Omental fat pad (tissue), 4 donors: ENCODE data around the gene PLXDC2. TPM values are rescaled to one million over a fixed set of nuclear protein-coding genes. Genes with fewer than 3 reads are reported as not detected.
A peak's percentile ranks its signal among the peaks of the same experiment; 100 is the strongest.

Experiments used
- ATAC-seq: fragments of 150-250 bp; one replicate; pipeline ENCODE4 v1.9.1; 2016; ENCODE audit warnings: mild to moderate bottlenecking, moderate library complexity; ENCODE audit not compliant: low FRiP score
- DNase-seq: peaks from one replicate; pipeline ENCODE4 v3.0.0-alpha.2; 2019; ENCODE audit warnings: low spot score
- total RNA-seq, 4 donors: library from RNA; depleted of rRNA; stranded (reverse); fragments of >200 nt; gene quantifications; one replicate each; pipeline ENCODE4 v1.1.0, GENCODE V29; 2016
- TF ChIP-seq, protein P1 (sequence below), 3 donors: fragments of 450-650 bp; IDR thresholded peaks; one replicate each; pipeline ENCODE4 v1.5.1; 2016 to 2017; ENCODE audit warnings: antibody characterized with exemption in 3 of 3, mild to moderate bottlenecking in 3 of 3, moderate library complexity in 2 of 3

PLXDC2 gene
- total RNA-seq, 4 donors from 2014 or later = 54.0 to 79.9 (median 65.9) TPM

DNA sequence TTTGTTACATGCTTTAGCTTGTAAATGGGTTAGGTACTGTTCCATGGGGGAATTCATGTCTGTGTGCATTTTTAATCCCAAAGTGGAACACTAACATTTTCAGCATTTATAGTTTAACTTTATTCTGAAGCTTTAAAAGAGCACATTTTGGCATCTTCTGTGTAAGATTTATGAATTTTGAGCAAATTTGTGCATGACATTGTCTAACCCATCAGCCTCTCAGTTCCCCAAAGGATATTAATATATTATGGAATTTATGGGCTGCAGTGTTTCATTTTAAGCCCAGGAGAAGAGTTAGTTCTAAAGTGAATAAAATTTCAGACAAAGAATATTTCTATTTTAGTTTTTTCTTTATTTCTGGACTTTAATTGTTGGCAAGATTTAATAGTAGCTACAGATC, 421.4 kb downstream of the PLXDC2 start:
- no peak for ATAC-seq
- TF ChIP-seq, protein P1, sequence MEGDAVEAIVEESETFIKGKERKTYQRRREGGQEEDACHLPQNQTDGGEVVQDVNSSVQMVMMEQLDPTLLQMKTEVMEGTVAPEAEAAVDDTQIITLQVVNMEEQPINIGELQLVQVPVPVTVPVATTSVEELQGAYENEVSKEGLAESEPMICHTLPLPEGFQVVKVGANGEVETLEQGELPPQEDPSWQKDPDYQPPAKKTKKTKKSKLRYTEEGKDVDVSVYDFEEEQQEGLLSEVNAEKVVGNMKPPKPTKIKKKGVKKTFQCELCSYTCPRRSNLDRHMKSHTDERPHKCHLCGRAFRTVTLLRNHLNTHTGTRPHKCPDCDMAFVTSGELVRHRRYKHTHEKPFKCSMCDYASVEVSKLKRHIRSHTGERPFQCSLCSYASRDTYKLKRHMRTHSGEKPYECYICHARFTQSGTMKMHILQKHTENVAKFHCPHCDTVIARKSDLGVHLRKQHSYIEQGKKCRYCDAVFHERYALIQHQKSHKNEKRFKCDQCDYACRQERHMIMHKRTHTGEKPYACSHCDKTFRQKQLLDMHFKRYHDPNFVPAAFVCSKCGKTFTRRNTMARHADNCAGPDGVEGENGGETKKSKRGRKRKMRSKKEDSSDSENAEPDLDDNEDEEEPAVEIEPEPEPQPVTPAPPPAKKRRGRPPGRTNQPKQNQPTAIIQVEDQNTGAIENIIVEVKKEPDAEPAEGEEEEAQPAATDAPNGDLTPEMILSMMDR (IDR thresholded peaks at IDR 0.05) = no peak
- DNase-seq = no peak

DNA sequence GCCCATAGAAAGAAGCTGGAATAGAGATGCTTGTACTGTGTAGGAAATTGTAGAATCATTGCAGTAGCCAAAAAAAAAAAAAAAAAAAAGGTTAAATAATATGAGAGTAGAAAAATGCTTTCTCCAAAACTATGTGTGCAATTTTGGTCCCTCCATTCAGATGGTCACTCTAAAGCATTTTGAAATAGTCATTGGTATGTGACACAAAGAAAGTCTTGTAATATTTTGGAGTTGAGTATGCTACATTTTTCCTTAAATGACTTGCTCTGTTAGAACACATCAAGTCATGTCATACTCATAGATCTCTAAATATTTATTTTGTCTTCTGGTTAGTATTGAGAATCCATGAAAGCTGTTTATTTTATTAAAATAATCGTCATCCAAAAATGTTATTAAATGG, 424.4 kb downstream of the PLXDC2 start:
- TF ChIP-seq, protein P1 (IDR thresholded peaks at IDR 0.05) = no peak
- DNase-seq = no peak
- no peak for ATAC-seq

DNA sequence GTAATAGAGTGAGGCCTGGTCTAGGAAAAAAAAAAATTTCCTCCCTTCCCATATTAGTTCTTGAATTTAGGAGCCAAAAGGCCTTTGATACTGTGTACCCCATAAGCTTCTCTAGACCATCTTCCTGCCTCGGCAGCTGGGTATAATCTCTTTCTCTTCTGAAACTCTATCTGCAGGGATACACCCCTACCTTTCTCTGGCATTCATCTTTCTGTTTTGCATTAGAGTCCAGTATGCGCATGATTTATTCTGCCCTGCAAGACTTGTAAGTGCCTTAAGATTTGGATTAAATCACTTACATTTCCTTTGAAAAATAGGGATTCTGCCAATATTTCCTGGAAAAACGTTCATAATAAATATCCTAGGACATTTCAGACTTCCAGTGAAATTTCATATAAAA, 431.2 kb downstream of the PLXDC2 start:
- TF ChIP-seq, protein P1 (IDR thresholded peaks at IDR 0.05) = no peak
- no peak for DNase-seq
- no peak for ATAC-seq

DNA sequence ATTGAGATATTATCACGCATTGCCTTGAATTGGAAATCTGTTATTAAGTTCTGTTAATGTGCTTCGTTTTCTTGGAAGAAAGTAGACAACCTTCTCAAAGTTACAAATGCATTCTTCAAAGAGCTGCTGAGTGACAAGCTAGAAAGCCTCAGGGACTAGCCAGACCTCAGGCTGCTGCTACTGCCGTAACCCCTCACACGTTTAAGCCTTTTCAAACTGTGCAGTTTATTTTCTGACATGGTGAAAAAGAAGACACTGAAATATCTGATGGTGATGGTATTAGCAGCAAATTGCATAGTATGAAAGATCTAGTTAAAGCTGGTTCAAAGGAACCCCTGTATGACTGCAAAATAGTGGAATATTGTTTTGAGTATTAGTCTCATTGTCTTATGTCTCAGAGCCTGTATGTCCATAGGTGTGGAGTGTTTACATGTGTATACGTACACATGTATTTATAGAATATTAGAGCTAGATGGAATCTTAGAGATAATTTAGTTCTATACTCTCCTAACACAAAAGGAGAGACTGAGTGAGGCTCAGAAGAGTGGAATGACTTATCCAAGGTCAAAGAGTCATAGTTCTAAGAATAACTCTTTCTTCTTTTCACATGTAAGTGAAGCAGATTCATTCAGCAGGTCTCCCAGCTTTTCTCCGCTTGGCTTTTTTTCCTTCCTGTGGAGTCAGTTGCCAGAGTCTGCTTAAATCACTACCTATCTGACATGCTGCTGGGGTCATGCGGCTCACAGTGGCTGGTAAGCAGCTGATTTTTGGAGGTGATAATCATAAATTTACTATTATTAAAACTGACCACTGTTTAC, 431.9 kb downstream of the PLXDC2 start:
- ATAC-seq (no peak), DNase-seq (no peak)
- TF ChIP-seq, protein P1 (IDR thresholded peaks at IDR 0.05) = no peak

DNA sequence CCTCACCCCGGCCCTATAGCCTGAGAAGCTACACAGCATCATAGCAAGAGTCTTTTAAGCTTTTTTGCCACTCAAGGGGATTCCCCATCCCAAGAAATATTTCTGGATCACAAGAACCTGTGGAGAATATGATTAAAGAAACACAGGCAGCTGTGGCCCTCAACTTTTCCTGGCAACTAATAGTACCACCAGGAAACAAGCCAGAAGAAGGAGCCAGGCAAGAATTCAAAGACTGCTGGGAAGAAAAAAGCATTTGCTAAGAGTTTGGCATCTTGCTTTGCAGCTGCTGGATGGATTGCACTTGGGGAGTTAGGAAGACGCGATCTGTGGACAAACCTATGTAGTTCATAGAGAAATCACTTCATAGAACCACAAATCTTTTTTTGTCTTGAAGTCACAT, 437.8 kb downstream of the PLXDC2 start:
- DNase-seq = no peak
- peak; percentile 71 for ATAC-seq
- TF ChIP-seq, protein P1 (IDR thresholded peaks at IDR 0.05) = no peak

DNA sequence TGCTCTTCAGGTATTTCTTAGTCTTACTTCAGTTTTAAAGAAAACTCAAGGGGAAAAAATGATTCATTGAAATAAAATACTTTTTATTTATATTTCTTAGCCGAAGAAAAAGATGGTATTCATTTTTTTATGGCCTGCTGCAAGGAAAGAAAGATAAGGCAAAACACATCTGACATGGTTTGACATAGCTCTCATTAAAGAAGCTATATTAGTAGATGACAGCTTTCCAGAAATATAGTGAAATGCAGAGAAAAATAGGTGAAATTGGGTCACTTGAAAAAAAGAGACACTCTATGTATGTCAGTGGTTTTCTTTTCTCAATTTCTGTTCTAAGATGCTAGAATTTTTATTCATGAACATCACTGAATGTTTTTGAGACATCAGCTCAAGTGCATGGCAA, 438.3 kb downstream of the PLXDC2 start:
- ATAC-seq (no peak), DNase-seq (no peak)
- TF ChIP-seq, protein P1 (IDR thresholded peaks at IDR 0.05) = no peak

DNA sequence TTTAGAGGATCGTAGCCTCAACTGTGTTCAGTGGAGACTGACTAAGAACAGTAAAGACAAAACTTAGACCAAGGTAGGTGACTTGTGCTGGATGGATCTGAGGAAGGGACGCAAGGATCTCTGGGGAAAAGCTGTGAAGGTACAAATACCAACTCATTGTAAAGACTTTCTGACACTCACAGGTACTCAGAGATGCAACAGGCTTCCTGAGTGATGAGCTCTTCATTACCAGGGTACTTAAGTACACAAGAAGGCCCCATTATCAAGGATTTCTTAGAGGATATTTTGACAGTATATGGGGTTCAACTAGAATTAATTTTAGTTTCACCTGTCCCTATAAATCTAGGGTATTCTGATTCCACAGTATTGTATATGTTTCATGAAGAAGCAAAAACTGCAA, 440.7 kb downstream of the PLXDC2 start:
- DNase-seq (no peak), ATAC-seq (no peak)
- TF ChIP-seq, protein P1 (IDR thresholded peaks at IDR 0.05) = no peak
